Left ventricle myocardium superior (tissue), 1 donor: Measurements from ENCODE around the gene SRGAP2B. TPM values are rescaled to one million over a fixed set of nuclear protein-coding genes. Genes with fewer than 3 reads are reported as not detected.
A peak's percentile ranks its signal among the peaks of the same experiment; 100 is the strongest.
"Not testable (repeated sequence)": the region's sequence is repeated elsewhere in the genome, so short reads cannot be mapped to it uniquely, and the experiment has no call there.

Experiments used
- ATAC-seq: fragments of 200-7000 bp; cut with Tn5 transposase; one replicate; pipeline ENCODE4 v1.9.1; 2020; ENCODE audit warnings: mild to moderate bottlenecking, moderate library complexity
- DNase-seq: peaks from one replicate; pipeline ENCODE4 v3.0.0-alpha.2; 2020
- intact Hi-C: fragments of 100-400 bp; cut with micrococcal nuclease; formaldehyde crosslinking; loops from one replicate; pipeline ENCODE4 v1.11.0; 2022
- total RNA-seq: library from RNA; stranded (reverse); fragmentation: NEBNext Ultra II Directional; extraction: Animal tissue kit (Norgen Biotek cat#: 25700); gene quantifications from one replicate; pipeline ENCODE4 v1.2.1, GENCODE V29; 2021
- donor health status: DM: no; HTN: yes; CAD: no; lungs with severe emphysema.

SRGAP2B gene
- total RNA-seq, 1 donor from 2014 or later: 8.7 TPM

DNA sequence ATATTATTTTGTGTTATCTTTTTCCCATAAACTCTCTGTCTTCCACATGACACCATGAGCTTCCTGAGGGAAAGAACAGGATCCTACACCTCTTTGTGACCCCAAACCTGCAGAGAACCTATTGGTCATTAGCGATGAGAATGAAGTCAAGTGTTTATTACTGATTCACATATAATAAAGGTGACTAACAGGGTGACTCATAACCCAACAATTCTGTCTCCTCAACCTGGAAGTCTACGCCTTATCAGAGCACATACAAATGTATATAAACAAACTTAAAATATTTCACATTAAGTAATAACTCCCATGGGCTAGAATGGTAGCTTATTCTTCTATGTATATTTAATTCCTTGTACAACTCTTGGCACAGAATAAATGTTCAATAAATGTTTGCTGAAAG is 117.3 kb downstream of the SRGAP2B start:
- intact Hi-C loops, DNase-seq, ATAC-seq: not testable (repeated sequence)

DNA sequence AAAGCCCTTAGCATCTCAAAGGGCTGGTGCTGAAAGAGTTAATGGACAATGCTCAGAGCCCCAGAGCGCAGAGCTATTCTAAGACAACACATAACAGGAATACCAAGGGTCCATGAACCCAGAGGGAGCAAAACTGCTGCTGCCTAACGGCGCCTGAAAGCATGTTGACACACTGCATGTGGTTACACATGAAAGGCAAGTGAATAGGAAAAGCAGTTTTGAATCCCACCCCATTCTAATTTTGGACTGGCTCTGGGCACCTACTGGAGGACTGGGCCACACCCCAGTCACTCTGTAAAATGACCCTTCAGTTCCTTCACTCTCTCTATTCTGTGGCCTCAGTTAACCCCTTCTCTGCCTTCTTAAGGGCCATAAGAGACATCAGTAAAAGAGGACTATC is 123.2 kb downstream of the SRGAP2B start:
- DNase-seq, intact Hi-C loops, ATAC-seq: not testable (repeated sequence)

DNA sequence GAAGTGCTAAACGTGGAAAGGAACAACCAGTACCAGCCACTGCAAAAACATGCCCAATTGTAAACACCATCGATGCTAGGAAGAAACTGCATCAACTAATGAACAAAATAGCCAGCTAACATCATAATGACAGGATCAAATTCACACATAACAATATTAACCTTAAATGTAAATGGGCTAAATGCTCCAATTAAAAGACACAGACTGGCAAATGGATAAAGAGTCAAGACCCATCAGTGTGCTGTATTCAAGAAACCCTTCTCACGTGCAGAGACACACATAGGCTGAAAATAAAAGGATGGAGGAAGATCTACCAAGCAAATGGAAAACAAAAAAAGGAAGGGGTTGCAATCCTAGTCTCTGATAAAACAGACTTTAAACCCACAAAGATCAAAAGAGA is 128.6 kb downstream of the SRGAP2B start:
- DNase-seq, intact Hi-C loops, ATAC-seq: not testable (repeated sequence)

DNA sequence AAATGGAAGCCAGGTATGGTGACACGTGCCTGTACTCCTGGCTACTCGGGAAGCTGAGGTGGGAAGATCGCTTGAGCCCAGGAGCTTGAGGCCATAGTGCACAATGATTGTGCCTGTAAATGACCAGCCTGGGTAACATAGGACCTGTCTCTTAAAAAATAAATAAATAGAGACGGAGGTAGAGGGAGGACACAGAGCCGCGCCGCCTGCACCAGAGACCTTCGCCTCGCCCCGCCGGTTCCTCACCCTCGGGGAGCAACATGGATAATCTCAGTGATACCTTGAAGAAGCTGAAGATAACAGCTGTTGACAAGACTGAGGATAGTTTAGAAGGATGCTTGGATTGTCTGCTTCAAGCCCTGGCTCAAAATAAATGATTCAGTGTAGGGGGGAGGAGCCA is 130.4 kb downstream of the SRGAP2B start:
- ATAC-seq, DNase-seq, intact Hi-C loops: not testable (repeated sequence)

DNA sequence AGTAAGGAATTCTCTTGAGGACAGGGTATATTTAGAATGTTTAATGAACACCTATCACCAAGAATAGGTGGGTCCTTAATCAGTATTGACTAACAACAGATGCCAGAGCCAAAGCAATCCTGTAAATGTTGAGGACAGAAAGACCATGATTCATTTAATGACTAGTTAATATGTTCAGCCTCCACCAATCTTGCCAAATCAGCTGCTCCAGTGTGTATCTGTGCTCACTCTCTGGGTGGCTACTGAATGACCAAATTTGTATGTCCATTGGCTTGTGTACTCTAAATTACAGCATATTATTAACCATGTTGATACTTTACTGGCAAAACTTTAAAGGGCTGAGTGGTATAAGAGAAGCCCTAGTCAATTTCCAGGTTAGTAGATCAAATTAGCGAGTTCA is 130.9 kb downstream of the SRGAP2B start:
- DNase-seq, intact Hi-C loops, ATAC-seq: not testable (repeated sequence)

DNA sequence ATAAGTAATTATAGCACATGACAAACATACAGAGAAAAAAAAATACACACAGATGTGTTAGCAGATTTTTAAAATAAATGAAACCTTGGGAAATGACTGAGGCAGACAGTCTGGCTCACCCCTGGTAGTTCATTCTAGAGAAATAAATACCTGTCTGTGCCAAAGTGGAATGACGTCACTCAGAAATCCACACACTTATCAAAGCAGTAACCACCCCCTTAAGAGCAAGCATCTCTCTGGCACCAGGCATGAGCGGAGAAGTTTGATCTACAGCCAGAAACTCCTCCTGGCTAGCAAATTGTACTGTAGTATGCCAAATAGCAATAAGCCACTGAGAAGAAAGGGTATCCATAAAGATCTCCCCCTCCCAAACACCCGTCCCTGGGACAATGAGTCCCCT is 131.6 kb downstream of the SRGAP2B start:
- DNase-seq, intact Hi-C loops: not testable (repeated sequence)
- ATAC-seq: peak; percentile 74

DNA sequence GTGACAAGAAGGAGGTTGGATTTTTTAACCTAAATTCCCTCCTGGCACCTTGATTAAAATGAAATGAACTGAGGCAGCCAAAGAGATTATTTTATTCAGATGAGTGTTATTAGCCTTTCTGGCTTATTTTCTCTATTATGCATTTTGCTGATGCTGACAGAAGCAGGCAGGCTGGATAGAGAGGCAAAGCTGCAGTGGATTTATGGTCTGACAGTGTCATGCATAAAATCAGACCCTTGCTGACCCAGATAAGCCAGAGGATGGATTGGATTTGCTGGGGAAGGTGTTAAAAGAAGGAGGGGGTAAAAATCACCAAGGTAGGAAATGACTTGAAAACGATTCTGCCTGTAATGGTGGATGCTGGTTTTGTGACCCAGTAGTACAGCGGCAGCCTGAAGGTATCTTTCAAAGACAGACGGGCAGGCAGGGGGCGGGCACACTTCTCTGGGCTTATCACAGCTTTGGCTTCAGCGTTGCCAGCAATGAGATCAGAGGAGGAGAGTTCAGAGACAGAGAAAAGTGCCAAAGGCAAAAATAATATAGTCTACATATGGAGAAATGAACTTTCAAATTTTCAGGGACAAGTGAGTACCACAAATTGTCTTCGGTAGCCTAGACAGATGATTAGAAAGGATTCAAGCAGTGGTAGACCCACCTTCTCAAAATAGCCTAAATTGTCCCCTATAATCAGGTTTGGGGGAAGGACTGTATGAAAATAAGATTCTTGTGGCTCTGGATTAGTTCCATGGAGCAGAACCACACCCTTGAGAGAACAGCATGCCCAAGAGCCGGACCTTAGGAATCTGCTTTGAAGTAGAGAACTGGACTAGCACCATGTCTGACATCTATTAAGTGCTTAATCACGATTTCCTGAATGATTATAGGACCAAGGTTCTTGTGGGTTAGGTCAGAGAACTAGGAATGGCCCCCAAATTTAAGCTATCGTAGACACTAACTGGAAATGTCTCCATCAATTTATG is 133.2 kb downstream of the SRGAP2B start:
- ATAC-seq: peak; percentile 94
- DNase-seq, intact Hi-C loops: not testable (repeated sequence)

DNA sequence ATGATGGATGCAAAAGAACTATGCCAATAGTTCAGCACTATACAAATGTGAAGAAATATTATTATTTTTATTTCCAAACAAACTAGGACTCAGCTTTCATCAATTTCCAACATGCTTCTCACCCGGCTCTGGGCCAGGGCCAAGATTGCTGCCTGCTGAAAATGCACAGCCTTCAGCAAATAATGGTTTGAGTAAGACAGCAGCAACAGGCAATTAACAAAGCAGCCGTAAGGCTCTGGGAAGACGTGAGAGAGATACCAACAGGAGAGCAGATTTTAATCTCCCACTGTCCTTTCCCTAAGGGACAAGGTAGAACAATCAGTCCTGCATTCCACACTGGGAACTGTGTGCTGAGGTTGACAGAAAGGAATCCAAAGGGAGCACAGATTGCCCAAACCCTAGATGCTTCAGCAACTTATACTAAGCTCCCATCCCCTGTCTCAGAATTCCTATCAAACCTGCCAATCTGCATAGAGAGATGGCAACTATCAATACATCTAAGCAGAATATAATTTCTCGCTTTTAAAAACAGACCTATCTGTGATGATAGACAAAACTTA is 134.1 kb downstream of the SRGAP2B start:
- DNase-seq, intact Hi-C loops: not testable (repeated sequence)
- ATAC-seq: peak; percentile 39

DNA sequence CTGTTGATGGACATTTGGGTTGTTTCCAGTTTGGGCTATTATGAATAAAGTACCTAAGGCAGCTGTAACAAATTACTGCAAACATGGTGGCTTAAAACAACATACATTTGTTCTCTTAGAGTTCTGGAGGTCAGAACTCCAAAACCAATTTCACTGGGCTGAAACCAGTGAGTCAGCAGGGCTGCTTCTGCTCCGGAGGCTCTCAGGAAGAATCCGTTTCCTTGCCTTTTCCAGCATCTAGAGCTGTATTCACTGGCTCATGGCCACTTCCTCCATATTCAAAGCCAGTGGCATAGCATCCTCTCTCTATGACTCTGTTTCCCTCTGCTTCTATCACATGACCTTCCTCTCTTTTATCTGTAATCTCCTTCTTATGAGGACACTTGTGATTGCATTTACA is 146.7 kb downstream of the SRGAP2B start:
- ATAC-seq, intact Hi-C loops, DNase-seq: not testable (repeated sequence)

DNA sequence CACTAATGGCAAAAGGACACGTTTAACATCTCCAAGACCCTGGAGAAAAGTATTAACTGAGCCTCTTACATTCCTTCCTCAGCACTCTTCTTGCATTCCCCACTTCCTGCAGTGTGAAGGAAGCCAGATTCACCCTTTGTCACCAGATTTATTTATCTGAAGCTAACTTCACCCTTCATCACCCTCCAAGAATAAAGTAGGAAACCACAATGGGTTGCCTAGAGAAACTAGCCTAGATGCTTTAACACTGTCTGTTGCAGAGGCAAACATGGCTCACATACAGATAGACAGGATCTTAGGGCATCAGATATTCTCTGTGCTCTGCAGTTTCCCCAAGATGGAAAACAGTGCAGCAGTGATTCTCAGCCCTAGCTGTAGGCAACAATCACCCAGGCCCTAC is 147.6 kb downstream of the SRGAP2B start:
- DNase-seq, ATAC-seq, intact Hi-C loops: not testable (repeated sequence)

DNA sequence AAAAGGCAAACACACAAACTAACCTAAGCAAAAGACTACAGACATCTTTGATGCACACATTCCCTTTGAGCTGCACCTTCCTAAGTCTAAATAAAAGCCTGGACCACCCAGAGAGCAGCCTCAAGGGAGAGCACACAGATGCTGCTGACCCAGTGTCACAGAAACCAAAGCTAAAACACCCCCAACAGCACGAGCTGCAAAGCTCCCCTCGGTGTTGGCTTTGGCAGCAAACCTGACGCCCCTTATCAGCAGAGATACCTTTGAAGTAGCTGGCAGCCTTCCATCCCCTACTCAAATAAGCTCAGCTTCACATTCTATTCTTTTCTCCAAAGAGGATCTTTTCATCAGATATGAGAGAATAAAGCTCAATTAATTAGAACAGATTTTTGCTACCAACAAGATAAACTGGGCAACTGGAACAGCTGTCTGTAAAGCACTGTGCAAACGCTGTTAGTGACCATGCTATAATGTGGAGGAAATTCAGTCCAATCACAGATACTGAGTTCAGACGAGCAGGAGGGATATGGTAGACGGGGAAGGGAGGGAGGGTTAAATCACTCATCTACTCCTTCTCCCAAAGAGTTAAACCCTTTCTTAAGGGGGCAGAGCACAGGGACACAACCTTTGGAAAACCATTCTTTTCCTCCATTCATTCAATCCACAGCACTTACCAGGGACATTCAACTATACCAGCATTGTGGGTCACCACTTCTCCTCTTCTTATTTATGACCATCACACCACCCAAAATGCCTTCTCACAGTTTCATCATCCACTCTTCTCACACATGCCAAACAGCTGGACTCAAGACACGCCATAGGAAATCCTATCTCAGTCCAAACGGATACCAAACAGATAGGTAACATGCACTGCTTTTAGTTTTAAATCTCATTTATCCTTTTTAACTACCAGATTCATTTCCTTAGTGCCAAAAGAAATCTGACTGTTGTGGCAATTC is 148.3 kb downstream of the SRGAP2B start:
- intact Hi-C loops, DNase-seq, ATAC-seq: not testable (repeated sequence)

DNA sequence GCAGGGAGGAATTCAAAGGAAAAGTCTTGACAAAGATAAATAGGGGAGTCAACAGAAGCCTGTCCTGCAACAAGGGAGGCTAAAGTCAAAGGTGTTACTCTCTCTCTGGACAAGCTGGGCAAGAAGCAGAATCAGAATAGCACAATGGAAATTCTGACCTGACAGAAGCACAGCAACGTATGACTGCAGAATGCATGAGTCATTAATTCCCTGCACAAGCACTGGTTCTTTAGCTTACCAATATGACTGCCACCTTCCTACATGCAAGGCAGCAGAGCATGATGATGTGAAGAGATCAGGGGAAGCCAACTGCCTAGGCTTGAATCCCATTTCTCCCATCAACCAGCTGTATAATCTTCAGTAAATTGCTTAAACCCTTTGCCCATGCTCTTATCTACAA is 153.4 kb downstream of the SRGAP2B start:
- DNase-seq, intact Hi-C loops, ATAC-seq: not testable (repeated sequence)

DNA sequence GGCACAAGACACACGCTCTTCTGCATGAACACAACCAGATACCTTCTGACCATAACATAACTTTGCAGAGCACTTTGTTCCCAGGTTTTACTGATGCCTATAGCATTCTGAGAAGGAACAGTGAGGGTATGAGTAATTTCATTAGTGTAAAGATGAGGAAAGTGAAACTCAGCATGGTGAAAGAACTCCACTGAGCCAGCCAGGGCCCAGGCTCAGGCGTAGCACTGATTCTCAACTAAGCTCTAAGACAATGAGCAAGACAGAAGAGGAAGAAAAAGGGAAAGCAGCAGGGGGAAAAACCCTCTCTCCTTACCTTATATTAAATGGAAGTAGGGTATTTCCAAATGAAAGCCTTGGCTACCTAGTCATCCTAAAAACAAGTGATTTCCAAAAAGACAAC is 155.1 kb downstream of the SRGAP2B start:
- DNase-seq, intact Hi-C loops, ATAC-seq: not testable (repeated sequence)

DNA sequence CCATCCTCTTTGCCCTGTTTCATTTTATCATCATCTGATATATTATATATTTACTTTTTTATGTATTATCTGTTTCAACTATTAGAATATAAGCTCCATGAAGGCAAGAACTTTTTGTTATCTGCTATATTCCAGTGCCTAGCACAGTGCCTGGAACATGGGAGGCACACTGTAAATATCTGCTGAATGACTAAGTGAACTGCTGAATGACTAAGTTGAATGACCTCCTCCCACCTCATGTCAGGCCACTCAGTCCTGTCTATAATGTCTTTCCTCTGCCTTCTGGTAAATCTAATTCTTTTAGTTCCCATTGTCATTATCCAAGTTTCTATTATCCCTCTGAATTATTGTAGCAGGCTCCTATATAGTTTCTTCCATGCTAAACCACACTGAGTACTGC is 156.5 kb downstream of the SRGAP2B start:
- DNase-seq, ATAC-seq, intact Hi-C loops: not testable (repeated sequence)

DNA sequence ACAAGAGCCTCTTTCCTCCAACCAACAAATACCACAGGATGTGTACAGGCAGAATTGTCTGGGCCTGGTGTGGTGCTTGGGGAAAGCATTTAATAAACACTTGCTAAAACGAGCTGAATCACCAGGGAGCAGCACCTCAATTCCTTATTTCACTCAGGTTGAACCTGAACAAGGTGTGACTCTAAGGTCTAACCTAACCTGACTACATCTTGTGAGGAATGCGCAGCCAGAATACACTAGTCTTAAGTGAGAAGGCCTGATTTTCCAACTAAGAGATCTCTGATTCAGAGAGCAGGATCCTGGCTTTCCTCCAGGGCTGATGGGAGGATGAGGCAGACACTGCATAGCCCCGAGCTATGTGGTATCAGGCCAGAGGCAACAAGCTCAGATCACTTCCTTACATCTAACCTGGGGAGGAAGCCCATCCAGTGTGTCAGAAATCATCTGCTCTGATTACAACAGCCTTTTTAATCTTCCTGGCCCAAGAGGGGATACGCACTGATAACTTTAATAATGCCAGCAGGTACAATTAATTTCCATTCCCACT is 158.9 kb downstream of the SRGAP2B start:
- ATAC-seq, intact Hi-C loops: not testable (repeated sequence)

DNA sequence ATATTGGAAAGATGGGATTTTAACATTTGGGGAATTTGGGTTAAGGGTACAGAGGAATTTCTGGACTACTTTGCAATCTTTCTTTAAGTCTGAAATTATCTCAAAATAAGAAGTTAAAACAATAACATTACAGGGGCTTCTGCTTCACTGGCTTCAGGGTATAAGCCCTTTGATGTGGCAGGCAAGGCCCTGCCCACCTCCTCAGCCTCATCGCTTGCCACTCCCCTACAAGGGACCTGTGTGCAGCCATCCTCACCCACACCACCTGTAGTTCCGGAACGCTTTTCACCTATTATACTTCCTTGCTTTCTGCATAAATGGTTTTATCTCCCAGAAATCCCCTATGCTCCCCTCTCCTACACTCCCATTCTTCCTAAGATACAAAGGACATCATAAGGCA is 159.8 kb downstream of the SRGAP2B start:
- intact Hi-C loops, ATAC-seq, DNase-seq: not testable (repeated sequence)

More for the DNA sequence above, 158.9 kb downstream of the SRGAP2B start:
- not testable (repeated sequence) for DNase-seq

DNA sequence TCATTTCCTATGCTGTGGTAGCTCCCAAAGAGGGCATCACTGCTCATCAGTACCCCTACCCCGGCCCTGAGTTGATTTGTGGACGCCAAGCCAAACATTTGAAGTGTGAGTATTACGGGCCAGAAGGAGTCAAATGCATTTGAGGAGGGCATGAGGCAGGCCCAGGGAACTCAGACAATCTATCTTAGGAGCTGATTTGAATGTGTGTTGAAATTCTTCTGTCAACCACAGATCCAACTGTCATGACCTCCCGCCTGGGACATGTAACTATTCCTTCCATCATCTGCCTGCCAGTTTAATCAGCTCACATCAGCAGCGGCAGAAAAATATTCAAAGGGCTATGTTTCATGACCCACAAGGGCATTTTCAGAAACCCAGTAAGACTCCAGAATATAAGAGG is 162.1 kb downstream of the SRGAP2B start:
- intact Hi-C loops, DNase-seq, ATAC-seq: not testable (repeated sequence)

DNA sequence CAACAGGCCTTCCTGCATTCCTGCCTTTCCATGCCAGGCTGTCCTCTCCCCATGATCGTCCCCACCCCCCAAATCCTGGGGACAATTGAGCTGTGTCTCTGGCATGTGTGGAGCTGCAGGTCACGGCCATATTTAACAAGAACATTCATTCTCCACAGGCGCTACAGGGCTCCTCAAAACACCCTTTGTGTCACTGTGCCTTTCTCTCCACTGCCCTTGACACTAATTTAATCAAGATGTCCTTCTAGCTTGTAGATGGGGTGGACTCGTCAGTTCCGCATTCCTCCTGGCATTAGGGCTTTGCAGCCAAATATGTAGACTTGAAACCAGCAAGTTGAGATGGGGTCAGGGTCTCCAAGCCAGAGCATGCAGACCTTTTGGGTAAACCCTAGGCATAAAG is 163.0 kb downstream of the SRGAP2B start:
- DNase-seq, intact Hi-C loops, ATAC-seq: not testable (repeated sequence)
